Muscle of back (tissue), 11 donors: Measurements from ENCODE around the gene CD74. TPM values are rescaled to one million over a fixed set of nuclear protein-coding genes. Genes with fewer than 3 reads are reported as not detected.

ENCODE experiments used
- DNase-seq, 3 donors: peaks; one replicate each; pipeline versions ENCODE4 v3.0.0 to v3.0.0-alpha.2; 2013
- polyA plus RNA-seq, 10 donors: library from polyadenylated mRNA; unstranded; fragments of 120-200 nt; gene quantifications; one replicate each; pipeline ENCODE4 v1.2.1, GENCODE V29; 2013; ENCODE audit not compliant: insufficient read length in 10 of 10

The CD74 gene
- polyA plus RNA-seq, 10 donors = 47.7 to 102 (median 77.2) TPM

DNA sequence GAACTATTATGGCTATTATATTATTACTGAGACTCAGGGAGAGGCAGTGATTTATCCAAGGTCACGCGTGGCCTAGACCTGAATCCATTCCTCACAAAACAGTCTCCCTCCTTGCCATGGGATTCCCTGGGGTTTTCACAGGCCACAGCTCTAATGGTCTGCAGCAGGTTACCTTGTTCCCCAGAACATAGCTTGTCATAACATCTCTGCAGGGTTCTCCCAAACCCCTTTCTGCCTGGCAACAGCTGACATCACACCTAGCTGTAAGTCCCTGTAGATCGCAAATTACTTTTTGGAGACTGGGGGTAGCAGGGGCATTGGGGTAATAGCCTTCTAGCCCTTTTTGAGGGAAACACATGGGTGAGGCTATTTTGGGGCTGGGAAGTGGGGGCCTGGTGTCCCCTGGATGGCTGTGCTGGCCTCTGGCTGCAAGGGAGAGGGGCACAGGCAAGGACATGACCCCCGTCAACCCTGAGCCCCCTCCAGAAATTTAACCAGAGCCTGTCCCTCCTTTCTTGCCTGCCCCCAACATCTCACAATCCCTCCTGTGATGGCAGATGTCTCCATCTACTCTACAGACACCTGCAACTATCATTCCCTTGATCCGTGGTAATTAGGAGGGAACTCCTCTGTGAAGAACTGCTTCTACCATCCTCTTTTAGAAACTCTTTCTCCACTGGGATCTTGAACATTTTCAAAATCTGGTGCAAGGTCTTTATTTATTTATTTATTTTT lies 1.3 kb downstream of the CD74 start:
- peak in 1 of 3 donors; percentile 31 for DNase-seq

DNA sequence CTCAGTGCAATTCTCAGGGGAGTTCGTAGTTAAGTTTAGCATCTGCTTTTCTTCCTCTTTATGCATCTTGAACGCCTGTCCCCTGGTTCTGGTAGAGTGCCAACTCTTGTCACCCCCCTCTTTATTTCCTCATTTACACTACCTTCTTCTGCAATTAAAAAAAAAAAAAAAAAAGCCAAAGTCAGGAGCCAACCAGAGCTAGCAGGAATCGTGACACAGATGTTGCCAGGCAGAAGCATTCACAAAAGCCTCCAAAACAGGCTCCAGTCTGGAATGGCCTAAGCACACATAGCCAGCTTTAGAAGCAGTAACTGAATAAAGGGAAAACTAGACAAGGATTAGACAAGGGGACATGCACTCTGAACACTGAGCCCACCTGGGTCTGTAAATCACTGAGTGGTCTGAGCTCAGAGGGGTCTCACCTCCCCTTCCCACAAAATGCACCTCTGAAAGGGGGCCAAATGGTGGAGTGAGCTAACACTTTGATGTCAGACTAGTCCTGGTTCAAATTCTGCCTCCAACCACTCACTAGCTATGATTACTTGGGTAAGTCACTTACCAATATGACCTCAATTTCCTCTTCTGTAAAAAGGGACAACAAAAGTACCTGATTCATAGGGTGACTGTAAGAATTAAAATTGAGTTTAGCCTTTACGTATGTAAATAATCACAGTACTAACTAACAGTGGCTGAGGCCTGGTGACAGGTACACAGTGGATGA lies 2.0 kb downstream of the CD74 start:
- peak; percentile 66 to 90 (median 84) for DNase-seq

DNA sequence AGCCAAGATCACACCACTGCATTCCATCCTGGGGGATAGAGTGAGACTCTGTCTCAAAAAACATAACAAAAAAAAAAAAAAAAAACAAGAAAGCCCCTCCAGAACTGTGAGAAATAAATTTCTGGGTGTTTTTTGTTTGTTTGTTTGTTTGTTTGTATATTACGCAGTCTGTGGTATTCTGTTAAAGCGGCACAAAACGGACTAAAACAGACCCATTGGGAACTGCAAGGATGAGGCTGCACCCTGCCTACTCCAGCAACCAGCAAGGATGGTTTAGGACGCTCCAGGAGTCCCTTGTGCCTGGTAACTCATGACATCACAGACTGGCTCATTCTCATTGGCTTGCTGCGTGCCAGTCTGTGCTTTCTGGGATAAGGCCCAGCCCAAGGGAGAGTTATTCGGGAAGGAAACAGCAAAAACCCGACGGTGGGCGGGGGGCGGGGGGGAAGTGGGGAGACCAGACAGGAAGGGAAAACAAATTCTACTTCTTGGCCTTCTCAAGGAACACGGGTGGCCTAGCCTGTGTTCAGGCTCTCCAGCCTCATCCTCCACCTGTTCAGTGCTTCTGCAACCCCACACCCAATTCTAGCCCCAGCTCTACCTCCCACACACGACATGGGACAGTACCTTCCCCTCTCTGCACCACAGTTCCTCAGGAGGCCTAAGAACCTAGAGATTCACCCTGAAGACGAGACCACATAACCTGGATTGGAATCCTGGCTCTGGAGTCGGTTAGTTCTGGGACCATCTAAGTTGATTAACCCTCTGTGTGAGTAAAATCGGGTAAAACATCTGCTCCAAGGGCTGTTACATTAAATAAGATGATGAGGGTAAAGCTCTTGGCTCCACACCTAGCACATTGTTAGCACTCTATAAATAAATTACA lies 2.8 kb downstream of the CD74 start:
- peak; percentile 74 to 88 (median 83) for DNase-seq

DNA sequence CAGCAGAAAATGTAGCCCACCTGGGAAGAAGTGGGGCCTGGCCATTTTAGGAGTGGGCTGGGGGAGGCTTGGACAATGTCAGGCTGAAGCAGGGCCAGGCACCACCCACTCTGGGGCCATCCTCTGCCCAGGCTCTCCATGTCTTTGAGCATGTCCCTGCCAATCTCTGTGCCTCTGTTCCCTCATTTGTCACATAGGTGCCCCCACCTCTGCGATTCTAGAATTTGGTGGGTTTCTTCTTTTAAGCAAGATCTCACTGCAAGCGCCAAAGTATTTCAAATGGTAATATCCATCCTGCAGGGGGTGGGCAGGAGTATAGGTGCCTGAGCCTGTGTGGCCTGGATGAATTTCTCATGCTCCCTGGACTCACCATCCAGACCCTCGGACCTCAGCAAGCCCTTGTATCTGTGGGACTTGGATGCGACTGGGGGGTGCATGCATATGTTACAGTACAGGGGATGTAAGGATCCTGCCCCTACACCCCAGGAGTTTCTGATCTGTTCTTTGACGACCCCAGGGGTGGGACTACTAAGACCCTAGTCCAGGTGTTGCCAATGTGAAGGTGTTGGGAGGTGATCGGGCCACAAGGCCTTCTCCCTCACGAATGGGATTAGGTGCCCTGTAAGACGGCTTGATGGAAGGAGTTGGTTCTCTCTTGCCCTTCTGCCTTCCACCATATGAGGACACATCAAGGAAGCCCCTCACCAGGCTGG lies 4.3 kb downstream of the CD74 start:
- DNase-seq = no peak

DNA sequence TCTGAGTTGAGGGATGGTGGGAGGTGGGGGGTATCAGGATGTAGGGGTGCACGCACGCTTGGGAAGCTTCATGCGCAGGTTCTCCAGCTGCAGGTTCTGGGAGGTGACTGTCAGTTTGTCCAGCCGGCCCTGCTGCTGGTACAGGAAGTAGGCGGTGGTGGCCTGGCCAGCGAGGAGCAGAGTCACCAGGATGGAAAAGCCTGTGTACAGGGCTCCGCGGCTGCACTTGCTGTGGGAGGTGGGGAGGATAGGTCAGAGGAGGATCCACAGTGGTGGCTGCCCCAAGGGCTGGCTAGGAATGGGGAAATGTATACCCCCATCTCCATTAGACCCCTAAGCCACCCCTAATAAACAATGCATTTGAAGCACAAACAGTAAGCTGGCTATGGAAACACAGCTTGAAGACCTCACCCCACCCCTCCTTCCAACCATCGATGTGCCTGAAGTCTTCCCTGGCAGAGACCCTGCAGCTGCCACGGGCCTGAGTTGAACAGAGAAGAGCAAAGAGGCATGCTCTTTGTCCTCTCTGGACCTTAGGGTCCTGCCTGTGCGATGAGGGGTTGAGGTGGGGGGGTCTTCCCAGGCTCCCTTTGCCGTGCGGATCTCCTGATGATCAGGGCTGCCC lies 5.5 kb downstream of the CD74 start:
- no peak for DNase-seq

DNA sequence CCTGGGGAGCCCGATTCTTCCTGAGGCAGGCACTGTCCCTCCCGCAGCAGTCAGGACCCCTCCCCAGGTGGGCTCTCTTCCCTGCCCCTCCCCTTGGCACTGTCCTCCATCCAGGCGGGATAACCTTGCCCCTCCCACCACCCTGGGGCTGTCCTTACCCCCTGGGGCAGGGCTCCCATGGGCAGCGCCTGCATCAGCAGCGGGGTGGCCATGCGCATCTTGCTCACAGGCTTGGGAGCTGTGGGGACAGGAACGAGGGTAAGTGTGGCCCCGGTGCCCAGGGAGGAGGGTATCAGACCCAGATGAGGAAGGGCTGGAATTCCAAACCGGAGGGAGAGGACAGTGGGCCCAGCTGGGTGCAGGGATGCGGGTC lies 6.0 kb downstream of the CD74 start:
- no peak for DNase-seq

DNA sequence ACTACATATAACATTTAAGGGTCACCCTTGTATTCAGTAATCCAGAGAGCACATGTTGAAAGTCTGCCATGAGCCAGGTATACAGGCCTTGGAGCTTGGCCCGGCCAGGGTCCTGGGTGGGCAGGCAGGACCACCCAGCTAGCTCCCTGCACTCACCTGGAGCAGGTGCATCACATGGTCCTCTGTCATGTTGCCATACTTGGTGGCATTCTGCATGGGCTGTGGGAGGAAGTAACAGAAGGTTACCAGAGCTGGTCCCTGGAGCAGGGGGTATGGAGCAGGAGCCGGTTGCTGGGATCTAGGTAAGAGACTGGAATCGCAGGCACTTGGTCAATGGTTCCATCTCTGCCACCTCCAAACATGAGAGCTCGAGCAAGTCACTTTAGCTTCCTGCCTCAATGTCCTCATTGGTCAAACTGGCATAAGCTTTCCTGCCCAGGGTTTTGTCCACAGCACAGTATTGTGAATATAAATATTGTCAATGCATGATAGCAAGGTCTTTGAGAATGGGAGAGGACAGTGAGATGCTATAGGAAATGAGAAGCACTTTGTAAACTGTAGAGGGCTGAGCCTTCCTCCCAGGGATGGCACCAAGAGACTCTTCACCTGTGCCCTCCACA lies 6.5 kb downstream of the CD74 start:
- no peak for DNase-seq

DNA sequence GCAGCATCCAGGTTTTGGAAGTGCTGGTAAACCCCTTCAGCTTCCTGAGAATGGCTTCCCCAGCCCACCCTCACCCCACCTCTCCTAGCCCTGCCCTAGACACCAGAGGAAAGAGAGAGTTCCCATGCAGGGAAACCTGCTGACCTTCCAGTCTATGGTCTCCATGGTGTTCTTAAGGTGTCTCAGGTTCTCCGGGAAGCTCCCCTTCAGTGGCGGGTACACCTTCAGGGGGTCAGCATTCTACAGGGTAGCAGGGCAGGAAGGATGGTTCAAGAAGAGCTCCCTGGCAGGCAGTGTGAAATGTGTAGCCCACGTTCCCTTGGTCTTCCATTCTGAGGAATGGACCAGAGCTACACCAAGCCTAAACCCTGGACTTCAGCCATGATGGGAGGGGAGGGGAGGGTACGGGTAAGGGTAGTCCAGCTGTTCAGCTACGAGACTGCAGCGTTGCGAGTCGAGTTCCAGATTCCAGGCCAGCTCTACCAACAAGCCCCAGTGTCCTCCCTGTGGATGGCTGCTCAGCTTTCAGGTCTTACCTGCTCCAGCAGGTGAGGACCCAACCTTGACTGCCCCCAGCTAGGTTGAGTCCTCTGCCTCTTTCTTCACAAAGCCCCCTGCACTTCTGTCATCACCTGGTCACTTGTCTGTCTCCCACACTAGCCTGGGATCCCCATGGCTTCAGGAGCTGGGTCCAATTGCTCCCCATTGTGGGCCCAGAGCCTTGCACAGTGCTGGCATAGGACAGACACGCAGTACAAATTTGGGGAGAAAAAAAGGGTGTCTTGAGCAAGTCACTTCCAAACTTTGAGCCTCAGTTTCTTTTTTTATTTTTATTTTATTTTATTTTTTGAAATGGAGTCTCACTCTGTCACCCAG lies 7.5 kb downstream of the CD74 start:
- no peak for DNase-seq

DNA sequence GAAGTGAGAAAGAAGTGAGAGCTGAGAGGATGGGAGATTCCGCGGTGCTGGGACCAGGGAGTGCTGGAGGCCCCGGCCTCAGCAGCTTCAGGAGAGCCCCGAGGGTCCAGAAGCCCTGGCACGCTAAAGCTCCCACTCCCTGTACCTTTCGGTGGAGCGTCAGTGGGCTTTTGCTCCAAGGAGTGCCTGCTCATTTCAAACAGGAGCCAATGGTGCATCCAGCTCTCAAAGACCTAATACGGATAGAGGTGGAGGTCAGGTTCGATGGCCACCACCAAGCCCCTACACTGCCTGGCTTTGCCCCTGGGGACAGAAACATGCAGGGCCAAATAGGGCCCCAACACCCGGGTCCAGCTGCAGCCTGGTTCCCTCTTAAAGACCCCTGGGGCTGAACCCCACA lies 8.2 kb downstream of the CD74 start:
- no peak for DNase-seq

DNA sequence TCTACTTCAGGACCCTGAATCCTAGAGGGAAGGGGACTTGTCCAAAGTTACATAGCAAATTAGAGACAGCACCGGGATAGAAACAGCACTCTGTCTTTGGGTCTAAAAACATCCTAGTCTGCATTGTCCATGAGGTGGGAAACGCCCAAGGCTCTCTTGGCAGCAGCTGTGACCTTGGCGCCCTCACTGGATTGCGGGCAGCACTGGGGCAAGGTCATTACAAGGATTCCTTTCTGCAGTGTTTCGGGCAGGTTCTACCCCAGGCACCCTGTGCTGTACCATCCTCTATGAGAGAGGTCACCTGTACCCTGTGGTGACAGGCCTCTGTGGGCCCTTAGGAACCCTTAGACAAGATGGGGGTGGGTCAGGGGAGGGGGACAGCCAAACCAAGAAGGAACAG lies 8.6 kb downstream of the CD74 start:
- DNase-seq = no peak

DNA sequence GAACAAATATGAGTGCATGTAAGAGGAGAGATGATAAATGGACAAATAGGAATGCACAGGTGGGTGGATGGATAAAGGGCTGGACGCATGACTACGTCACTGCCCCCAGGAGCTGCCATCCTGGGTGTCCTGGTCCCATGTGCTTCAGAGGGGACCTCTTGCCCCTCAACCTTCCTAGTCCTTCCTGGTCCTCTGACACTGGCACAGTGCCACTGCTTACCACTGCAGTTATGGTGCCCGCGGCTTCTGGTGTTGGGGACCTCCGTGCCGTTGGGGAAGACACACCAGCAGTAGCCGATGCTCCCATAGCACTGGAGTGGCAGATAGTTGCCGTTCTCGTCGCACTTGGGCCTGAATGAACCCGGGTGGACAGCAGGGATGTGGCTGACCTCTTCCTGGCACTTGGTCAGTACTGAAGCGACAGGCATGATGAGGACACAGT lies 9.8 kb downstream of the CD74 start:
- no peak for DNase-seq

DNA sequence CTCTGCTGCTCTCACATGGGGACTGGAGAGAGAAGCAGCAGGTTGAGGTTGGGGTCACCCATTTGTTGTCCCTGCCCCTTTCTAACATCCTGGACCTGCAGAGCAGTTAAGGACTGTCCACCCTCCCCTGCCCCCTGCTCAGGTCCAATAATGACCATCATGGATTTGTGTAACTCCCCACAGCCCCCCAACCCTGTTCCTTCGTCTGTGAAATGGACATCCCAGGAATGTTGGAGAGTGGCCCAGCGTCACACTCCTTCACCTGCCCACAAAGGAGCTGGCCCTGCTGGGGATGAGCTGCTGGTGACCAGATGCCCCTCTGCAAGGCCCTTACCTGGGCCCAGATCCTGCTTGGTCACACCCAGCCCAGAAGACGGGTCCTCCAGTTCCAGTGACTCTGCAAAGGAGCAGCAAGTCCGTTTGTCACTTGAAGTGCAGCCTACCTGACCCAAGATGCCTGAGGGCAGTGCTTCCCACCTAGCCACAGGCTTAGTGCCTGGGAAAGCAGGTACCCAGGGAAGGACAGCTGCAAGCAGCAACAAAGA lies 10.4 kb downstream of the CD74 start:
- no peak for DNase-seq

DNA sequence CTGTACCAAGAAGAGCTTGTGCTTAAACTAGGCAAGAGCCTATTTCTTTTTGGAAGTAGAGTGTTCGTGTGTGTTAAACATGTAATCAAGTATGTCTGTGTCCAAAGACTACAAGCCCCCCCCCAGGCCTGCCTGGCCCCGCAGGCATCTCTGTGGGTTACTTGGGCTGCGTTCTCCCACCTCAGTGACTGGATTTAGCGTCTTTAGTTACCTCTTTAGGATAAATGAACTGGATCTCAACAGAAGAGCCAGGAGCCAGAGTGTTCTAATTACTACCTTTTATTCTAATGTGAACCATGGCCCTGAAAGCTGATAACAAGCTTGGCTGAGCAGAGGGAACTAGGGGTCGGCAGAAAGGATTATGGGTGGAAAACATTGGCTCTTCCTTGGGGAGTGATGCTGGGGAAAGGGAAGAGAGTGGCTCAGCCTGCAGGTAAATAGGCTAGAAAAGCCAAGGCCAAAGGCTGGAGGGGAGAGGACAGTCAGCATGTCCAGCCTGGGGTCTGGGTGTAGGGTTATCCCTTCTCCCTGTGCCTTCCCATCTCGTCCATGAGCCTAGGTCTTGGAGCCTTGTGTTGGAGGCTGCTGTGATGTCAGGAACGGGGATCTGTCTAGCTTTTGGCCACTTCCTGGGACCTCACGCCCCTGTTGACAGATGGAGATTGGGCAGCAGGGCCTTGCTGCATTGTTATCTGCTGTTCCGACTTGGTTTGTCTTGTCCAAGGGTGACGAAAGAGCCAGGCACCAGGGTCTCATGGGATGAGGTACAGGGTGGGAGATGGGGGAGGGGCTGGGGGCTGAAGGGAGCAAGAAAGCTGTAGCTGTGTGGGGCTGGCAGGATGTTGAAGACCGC lies 11.1 kb downstream of the CD74 start:
- DNase-seq = no peak

DNA sequence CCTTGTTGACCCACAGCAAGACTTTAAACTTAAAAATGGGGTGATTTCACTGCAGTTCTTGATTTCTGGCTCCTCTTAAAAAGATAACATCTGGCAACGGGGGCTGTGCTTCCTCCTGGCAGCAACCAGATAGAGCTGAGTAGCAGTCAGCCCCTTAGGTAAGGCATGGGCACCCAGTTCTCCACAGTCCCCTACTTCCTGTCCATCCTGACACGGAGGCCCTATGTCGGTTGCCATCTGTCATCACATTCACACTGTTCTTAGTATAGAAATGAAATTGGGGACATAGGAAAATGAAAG lies 11.7 kb downstream of the CD74 start:
- no peak for DNase-seq

DNA sequence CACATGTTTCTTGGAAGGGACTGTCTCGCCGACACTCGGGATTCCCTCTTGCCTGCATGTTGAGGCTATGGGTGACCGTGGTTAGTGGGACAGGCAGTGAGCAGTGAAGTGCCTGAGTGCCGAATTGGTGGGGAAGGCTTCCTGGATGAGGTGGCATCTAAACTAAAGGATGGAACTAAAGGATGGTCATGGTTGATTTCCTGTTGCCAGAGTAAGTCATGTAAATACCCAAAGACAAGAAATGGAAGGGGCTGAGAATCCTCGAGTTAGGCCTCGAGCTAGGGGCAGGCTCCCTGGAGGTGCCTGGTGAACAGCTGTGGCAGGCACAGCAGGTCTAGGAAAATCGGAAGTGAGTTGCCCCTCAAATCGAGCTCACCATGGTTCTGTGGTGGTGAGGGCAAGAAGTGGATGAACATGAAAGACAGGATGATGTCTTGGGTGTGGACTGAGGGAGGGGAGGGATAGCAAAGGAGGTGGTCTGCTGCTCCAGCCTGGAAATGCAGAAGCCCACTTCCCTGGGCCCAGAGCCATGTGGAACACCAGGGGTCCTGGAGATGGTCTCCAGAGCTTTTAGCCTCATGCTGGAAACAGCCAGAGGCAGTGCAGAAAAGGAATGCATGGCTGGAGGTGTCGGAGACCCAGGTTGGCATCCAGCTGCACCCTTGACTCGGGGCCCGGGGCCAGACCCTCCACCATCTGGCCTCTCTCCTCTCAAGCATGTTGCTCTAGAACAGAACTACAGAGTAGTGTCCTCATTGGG lies 12.2 kb downstream of the CD74 start:
- no peak for DNase-seq

DNA sequence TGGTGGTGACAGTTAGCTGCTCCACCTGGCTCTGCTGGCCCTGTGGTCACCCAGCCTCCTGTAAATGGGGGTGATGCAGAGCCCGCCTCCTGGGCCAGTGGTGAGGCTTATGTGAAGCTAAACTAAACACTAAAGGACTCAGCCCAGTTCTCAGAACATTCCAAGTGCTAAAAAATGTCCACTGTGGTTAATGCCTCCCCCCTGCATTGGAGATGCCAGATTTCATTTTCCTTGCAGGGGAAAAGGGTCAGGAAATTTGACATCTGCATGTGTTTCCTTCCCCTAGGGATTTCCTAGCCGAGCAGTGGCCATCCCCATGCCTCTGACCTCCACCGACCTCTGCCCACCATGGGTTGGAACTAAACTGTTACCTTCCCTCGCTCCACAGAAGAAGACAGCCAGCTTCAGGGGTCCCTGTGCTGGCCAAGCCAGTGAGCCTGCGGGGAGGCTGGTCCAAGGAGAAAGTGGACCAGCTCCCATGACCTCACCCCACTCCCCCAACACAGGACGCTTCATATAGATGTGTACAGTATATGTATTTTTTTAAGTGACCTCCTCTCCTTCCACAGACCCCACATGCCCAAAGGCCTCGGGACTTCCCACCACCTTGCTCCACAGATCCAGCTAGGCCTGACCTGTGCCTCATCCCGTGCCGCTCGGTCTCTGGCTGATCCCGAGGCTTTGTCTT lies 13.0 kb downstream of the CD74 start:
- no peak for DNase-seq
